ENCODE data around the gene AVEN. TPM values are rescaled to one million over a fixed set of nuclear protein-coding genes. Genes with fewer than 3 reads are reported as not detected.

The AVEN gene
- polyA plus RNA-seq, 3 donors: 2.3 to 4.8 (median 3.4) TPM

DNA sequence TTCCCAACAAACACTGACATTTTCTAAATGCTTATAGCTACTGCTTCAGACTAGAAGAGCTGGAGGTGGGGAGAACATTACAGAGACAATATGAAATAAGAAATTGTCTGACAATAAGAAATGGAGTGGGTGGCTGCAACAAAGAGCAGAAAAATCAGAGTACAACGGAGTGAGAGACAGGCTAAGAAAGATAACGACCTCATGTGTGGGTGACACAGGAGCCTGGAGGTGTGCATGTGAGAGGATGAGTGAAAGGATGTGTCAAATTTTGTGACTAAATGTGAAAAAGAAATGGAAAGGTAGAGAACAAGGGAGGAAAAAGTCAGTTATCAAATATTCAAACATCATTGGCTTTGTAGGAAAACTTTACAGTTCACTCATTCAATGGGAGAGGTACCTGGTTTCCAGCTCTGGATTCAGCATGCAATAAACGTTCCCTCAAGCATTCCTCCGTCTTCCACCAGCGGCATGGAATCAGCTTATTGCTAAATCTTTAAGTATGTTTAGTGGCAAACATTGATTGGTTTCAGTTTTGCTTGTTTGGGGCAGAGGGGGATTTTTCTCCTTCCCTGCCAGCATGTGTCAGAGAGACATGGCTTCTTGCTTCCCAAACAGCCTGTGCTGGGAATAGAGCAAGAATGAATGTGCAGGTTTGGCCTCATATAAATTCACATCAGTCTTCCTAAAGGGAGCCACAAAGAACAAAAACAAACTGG, 174.5 kb downstream of the AVEN start:
- WGBS (ENCODE audit: insufficient coverage): 100% methylated on average over 2 of the region's 5 CpGs
- H3K36me3 Mint-ChIP-seq: peaks cover 2 to 6% of the 10 kb centered on the region in 2 donors
- no peak for DNase-seq
- Histone ChIP-seq H2AFZ (ENCODE audit: insufficient read depth, low read depth, low read length, poor library complexity, severe bottlenecking) (no peak overlapping the region), H3K9ac (ENCODE audit: insufficient read depth, low read length, poor library complexity, severe bottlenecking) (no peak overlapping the region), H3K27me3 (ENCODE audit: control insufficient read depth in 2 of 2, insufficient read depth in 2 of 2, low read length in 2 of 2) (no peaks in the 10 kb centered on the region), H3K4me2 (replicated peaks; ENCODE audit: extremely low read depth, low read length, poor library complexity, severe bottlenecking) (no peak overlapping the region), H3K79me2 (ENCODE audit: insufficient read depth, low read length) (no peaks in the 10 kb centered on the region), H4K20me1 (ENCODE audit: insufficient read depth, low read length) (no peaks in the 10 kb centered on the region), H3K9me3 (replicated peaks in 1 of 2; ENCODE audit: control insufficient read depth in 1 of 2, insufficient read depth in 1 of 2, low read length in 2 of 2) (no peaks in the 10 kb centered on the region), H3K4me1 (ENCODE audit: control insufficient read depth in 1 of 2, insufficient read depth in 2 of 2, low read length in 2 of 2) (no peaks in the 10 kb centered on the region), H3K36me3 (replicated peaks in 1 of 2; ENCODE audit: control insufficient read depth in 1 of 2, insufficient read depth in 2 of 2, low read length in 2 of 2) (no peaks in the 10 kb centered on the region), H3K27ac (ENCODE audit: low read depth in 1 of 2, low read length in 2 of 2) (no peak overlapping the region), H3K4me3 (replicated peaks in 1 of 3; ENCODE audit: low read depth in 2 of 3, low read length in 3 of 3) (no peak overlapping the region)
- no peaks in the 10 kb centered on the region for H3K27me3 Mint-ChIP-seq (ENCODE audit: low read depth in 3 of 3)
- H3K4me1 Mint-ChIP-seq: no peaks in the 10 kb centered on the region
- no peak overlapping the region for H3K4me3 Mint-ChIP-seq
- H3K9me3 Mint-ChIP-seq: peaks cover 0 to 2% (median 0%) of the 10 kb centered on the region in 7 donors
- TF ChIP-seq, protein P1, sequence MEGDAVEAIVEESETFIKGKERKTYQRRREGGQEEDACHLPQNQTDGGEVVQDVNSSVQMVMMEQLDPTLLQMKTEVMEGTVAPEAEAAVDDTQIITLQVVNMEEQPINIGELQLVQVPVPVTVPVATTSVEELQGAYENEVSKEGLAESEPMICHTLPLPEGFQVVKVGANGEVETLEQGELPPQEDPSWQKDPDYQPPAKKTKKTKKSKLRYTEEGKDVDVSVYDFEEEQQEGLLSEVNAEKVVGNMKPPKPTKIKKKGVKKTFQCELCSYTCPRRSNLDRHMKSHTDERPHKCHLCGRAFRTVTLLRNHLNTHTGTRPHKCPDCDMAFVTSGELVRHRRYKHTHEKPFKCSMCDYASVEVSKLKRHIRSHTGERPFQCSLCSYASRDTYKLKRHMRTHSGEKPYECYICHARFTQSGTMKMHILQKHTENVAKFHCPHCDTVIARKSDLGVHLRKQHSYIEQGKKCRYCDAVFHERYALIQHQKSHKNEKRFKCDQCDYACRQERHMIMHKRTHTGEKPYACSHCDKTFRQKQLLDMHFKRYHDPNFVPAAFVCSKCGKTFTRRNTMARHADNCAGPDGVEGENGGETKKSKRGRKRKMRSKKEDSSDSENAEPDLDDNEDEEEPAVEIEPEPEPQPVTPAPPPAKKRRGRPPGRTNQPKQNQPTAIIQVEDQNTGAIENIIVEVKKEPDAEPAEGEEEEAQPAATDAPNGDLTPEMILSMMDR (IDR thresholded peaks at IDR 0.05): no peak
- intact Hi-C loops (cut with micrococcal nuclease): no loop called here
- H3K27ac Mint-ChIP-seq: no peak overlapping the region

- Mint-ChIP-seq H3K36me3 (peaks cover 2% of the 10 kb centered on the region in 2 donors), H3K27me3 (ENCODE audit: low read depth in 3 of 3) (peaks cover 0 to 2% (median 0%) of the 10 kb centered on the region in 3 donors), H3K4me1 (no peaks in the 10 kb centered on the region), H3K9me3 (peaks cover 0 to 2% (median 0%) of the 10 kb centered on the region in 7 donors), H3K27ac (no peak overlapping the region), H3K4me3 (no peak overlapping the region)
- DNase-seq: no peak
- H3K36me3 ChIP-seq (replicated peaks in 1 of 2; ENCODE audit: control insufficient read depth in 1 of 2, insufficient read depth in 2 of 2, low read length in 2 of 2): no peaks in the 10 kb centered on the region
- H3K4me2 ChIP-seq (replicated peaks; ENCODE audit: extremely low read depth, low read length, poor library complexity, severe bottlenecking): no peak overlapping the region
- no peak overlapping the region for H3K4me3 ChIP-seq (replicated peaks in 1 of 3; ENCODE audit: low read depth in 2 of 3, low read length in 3 of 3)
- no CpG with 5 or more reads among the region's 3 CpGs for WGBS (ENCODE audit: insufficient coverage)
- no peaks in the 10 kb centered on the region for H3K9me3 ChIP-seq (replicated peaks in 1 of 2; ENCODE audit: control insufficient read depth in 1 of 2, insufficient read depth in 1 of 2, low read length in 2 of 2)
- no peak overlapping the region for H2AFZ ChIP-seq (ENCODE audit: insufficient read depth, low read depth, low read length, poor library complexity, severe bottlenecking)
- intact Hi-C loops (cut with micrococcal nuclease): no loop called here
- H3K27ac ChIP-seq (ENCODE audit: low read depth in 1 of 2, low read length in 2 of 2): no peak overlapping the region
- H3K4me1 ChIP-seq (ENCODE audit: control insufficient read depth in 1 of 2, insufficient read depth in 2 of 2, low read length in 2 of 2): no peaks in the 10 kb centered on the region
- TF ChIP-seq, protein P1 (IDR thresholded peaks at IDR 0.05): no peak
- H3K9ac ChIP-seq (ENCODE audit: insufficient read depth, low read length, poor library complexity, severe bottlenecking): no peak overlapping the region
- H3K27me3 ChIP-seq (ENCODE audit: control insufficient read depth in 2 of 2, insufficient read depth in 2 of 2, low read length in 2 of 2): no peaks in the 10 kb centered on the region
- H4K20me1 ChIP-seq (ENCODE audit: insufficient read depth, low read length): no peaks in the 10 kb centered on the region
- H3K79me2 ChIP-seq (ENCODE audit: insufficient read depth, low read length): no peaks in the 10 kb centered on the region
These were observed 178.2 kb downstream of the AVEN start for GRCh38 chr15:33860754-33861153.
